ENCODE data around the gene C10orf90.
"Not testable (repeated sequence)": the region's sequence is repeated elsewhere in the genome, so short reads cannot be mapped to it uniquely, and the experiment has no call there.

The C10orf90 gene

DNA sequence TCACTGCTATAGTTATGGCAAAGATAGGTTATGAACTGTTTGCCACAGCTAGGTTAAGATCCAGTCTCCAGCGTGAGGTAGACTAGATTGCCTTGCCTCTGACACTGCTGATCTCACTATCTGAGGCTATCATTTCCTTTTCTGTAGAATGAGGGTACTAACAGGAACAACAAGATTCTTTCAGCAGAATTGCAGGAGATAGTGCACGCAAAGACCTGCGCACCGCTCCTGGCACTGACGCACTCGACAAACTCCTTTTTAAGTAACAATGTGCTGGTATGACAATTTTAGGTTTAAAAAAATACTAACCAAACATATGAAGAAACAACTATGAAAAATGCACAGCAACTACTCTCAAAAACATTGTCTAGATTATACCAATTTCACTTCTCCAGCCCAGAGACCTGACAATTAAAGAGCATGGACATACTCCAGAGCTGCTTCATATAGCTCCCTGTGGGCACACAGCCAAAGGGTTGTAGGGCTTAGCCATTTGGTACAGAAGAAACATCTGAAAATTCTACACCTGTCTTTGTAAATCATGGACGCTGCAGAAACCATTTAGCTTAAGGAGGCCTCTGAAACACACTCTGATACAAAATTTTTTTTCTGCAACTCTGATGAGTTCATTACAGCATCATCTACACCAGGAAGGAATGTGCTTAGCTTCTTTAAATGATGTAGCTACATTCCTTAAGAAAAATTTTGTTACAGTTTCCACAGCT, 290.0 kb downstream of the C10orf90 start:
- DNase-seq, result no peak

DNA sequence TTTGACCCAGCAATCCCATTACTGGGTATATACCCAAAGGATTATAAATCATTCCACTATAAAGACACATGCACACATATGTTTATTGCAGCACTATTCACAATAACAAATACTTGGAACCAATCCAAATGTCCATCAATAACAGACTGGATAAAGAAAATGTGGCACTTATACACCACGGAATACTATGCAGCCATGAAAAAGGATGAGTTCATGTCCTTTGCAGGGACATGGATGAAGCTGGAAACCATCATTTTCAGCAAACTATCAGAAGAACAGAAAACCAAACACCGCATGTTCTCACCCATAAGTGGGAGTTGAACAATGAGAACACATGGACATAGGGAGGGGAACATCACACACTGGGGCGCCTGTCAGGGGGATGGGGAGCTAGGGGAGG, 291.3 kb downstream of the C10orf90 start:
- DNase-seq, result not testable (repeated sequence)

DNA sequence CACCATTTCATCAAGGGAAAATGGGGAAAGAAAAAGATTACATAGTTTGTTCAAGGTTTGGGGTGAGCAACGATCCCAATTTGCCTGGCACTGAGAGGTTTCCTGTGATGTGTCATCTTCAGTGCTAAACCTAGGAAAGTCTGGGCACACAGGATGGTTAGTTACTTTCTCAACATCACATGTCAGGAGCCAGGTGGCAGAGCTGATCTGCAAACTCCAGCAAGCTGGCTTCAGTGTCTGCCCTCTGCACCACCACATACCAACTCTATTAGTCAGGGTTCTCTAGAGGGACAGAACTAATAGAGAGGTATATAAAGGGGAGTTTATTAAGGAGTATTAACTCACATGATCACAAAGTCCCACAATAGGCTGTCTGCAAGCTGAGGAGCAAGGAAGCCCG, 293.5 kb downstream of the C10orf90 start:
- no peak for DNase-seq

DNA sequence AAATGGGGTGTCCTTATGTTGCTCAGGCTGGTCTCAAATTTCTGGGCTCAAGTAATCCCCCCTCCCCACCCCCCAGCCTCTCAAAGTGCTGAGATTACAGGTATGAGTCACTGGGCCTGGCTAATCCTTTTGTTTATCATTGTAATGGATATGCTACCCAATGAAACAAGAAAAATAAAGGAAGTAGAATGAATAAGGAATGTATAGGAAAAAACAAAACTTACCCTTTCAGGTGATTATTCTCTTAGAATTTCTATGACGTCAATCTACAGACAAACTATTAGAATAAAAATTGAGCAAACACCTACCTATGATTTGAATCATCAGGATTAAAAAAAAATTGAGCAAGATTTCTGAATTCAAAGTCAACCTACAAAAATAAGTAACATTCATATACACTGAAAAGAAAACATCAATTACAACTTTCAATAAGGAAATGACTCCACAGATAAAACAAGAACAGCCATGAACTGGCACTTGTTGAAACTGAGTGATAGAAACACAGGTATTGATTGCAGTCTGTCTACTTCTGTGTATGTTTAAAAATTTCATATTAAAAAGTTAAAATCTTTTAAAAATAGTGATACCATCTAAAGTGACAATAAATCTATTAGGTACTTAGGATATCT, 294.5 kb downstream of the C10orf90 start:
- no peak for DNase-seq

DNA sequence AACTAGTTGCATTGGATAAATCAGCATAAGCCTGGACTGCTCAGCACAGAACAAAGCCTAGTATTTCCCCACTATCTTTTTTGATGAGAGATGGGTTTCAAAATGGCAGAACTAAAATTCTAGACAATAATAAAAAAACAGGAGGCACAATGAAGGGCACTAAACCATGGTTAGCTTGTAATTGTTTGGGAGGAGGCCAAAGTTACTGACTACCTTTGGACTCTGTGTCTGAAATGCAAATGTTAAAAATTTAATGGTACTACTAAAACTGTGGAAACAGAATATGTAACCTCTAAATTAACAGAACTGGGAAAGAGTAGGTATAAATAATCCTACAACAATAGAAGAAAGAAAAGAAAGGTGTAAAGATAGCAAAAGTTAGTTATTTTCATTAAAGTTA, 295.2 kb downstream of the C10orf90 start:
- no peak for DNase-seq
